ENCODE results near the gene FJX1.

DNA sequence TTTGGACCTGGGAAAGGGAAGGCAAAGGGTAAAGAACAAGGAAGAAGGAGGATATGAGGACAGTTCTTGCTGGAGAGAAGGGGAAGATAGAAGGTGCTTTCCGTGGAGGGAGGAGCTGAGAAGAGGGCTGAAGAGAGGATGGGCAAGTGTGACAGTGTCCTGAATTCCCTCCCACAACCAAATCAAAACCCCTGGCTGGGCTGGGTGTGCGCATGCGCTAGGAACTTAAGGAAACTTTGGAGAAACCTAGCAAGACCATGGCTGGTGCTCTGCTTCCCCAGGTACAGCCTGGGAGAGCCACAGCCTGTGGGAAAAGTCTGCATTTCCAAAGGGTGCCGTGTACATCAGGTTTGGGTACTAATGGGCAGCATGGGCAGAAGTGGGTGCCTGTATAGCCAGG is 29.0 kb upstream of the FJX1 start:
- TF ChIP-seq, protein P1, sequence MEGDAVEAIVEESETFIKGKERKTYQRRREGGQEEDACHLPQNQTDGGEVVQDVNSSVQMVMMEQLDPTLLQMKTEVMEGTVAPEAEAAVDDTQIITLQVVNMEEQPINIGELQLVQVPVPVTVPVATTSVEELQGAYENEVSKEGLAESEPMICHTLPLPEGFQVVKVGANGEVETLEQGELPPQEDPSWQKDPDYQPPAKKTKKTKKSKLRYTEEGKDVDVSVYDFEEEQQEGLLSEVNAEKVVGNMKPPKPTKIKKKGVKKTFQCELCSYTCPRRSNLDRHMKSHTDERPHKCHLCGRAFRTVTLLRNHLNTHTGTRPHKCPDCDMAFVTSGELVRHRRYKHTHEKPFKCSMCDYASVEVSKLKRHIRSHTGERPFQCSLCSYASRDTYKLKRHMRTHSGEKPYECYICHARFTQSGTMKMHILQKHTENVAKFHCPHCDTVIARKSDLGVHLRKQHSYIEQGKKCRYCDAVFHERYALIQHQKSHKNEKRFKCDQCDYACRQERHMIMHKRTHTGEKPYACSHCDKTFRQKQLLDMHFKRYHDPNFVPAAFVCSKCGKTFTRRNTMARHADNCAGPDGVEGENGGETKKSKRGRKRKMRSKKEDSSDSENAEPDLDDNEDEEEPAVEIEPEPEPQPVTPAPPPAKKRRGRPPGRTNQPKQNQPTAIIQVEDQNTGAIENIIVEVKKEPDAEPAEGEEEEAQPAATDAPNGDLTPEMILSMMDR (conservative IDR thresholded peaks at IDR 0.05; ENCODE audit: low read depth in 2 of 2), result no peak
- TF ChIP-seq CREB1 (CRISPR knock-in tag; IDR thresholded peaks at IDR 0.05; ENCODE audit: low read depth) (no peak), POLR2AphosphoS5 (IDR thresholded peaks at IDR 0.05; ENCODE audit: low read depth) (no peak), EZH2phosphoT487 (IDR thresholded peaks at IDR 0.05; ENCODE audit: unreplicated experiment) (no peak)
- TF ChIP-seq, protein P2, sequence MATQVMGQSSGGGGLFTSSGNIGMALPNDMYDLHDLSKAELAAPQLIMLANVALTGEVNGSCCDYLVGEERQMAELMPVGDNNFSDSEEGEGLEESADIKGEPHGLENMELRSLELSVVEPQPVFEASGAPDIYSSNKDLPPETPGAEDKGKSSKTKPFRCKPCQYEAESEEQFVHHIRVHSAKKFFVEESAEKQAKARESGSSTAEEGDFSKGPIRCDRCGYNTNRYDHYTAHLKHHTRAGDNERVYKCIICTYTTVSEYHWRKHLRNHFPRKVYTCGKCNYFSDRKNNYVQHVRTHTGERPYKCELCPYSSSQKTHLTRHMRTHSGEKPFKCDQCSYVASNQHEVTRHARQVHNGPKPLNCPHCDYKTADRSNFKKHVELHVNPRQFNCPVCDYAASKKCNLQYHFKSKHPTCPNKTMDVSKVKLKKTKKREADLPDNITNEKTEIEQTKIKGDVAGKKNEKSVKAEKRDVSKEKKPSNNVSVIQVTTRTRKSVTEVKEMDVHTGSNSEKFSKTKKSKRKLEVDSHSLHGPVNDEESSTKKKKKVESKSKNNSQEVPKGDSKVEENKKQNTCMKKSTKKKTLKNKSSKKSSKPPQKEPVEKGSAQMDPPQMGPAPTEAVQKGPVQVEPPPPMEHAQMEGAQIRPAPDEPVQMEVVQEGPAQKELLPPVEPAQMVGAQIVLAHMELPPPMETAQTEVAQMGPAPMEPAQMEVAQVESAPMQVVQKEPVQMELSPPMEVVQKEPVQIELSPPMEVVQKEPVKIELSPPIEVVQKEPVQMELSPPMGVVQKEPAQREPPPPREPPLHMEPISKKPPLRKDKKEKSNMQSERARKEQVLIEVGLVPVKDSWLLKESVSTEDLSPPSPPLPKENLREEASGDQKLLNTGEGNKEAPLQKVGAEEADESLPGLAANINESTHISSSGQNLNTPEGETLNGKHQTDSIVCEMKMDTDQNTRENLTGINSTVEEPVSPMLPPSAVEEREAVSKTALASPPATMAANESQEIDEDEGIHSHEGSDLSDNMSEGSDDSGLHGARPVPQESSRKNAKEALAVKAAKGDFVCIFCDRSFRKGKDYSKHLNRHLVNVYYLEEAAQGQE (IDR thresholded peaks at IDR 0.05; ENCODE audit: unreplicated experiment), result no peak

All from GM23338 (cell line).